ENCODE measurements around the gene ACSF3. TPM values are rescaled to one million over a fixed set of nuclear protein-coding genes. Genes with fewer than 3 reads are reported as not detected.
"Not testable (repeated sequence)": the region's sequence is repeated elsewhere in the genome, so short reads cannot be mapped to it uniquely, and the experiment has no call there.

ACSF3 gene
- total RNA-seq, 1 donor from 2014 or later: 39.8 TPM

DNA sequence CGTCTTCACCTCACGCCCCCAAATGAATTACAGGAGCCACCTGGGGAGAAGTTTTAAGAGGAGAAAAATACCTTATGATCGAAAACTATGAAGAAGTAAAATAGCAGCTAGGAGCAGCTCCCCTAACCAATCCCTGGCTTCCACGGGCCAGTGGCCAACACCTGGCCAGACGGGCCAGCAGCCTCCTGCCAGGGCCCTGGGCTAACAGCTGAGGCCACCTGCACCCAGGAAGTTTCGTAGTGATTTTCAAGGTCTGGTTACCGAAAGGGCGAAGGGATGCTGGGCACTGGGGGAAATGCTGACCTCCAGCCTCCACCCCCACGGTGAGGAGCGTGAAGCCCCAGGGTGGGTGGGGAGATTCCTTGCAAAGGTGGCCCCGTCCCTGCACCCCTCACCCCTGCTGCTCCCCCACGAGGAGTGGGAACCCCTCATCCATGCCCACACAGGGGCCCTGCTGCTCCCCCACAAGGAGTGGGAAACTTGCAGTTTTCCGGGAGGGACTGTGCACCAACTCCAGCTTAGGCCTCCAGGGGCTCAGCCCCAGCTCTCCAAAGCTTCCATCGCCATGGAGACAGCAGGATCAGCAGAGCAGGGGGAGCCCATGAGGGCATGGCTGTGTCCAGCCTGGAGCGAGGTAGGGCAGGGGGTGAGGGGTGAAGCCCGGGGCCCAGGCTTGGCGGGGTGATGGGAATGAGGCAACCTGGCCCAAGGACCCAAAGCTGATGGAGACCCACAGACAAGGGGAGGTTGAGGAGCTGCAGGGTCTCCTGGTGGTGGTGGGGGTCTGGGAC, 31.9 kb upstream of the ACSF3 start:
- Mint-ChIP-seq H3K9me3 (no peaks in the 10 kb centered on the region), H3K36me3 (ENCODE audit: low read depth) (no peaks in the 10 kb centered on the region), H3K27ac (no peak overlapping the region), H3K4me3 (ENCODE audit: low read depth) (no peak overlapping the region), H3K4me1 (ENCODE audit: low read depth) (no peaks in the 10 kb centered on the region), H3K27me3 (ENCODE audit: low read depth) (no peaks in the 10 kb centered on the region)
- no peak for DNase-seq (ENCODE audit: low spot score)
- intact Hi-C loops (cut with micrococcal nuclease): no loop called here

- no peaks in the 10 kb centered on the region for H3K27me3 Mint-ChIP-seq (ENCODE audit: low read depth)
- H3K4me1 Mint-ChIP-seq (ENCODE audit: low read depth): no peaks in the 10 kb centered on the region
- H3K27ac Mint-ChIP-seq: no peak overlapping the region
- no peak for DNase-seq (ENCODE audit: low spot score)
- intact Hi-C loops (cut with micrococcal nuclease): no loop called here
- no peaks in the 10 kb centered on the region for H3K9me3 Mint-ChIP-seq
- H3K4me3 Mint-ChIP-seq (ENCODE audit: low read depth): no peak overlapping the region
- no peaks in the 10 kb centered on the region for H3K36me3 Mint-ChIP-seq (ENCODE audit: low read depth)
Measured at GRCh38 chr16:89062389-89063345, 31.0 kb upstream of the ACSF3 start.

DNA sequence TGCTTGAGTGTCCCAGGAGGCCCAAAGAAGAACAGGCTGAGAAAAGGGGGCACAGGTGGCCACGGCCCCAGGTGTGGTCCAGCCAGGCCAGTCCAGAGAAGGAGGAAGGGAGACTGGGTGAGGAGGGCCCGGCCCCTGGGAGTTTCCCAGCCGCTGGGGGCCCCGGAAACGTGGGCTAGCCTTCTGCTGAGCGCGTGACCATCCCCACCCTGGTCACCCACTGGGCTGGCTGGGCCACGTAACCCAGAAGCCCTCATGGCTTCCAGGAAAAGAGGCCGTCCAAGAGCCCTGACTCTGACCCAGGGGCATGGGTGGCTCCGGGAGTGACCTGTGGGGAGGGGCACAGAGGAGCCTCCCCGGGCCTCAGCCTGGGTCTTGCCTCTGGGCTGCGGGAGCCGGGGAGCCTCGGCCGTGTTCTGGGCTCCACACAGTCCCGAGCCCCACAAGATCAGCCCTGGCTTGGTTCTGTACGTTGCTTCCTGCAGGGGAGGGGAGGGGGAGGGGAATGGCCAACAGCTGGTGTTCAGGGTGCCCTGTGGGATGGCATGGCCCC, 29.8 kb upstream of the ACSF3 start:
- H3K9me3 Mint-ChIP-seq: no peaks in the 10 kb centered on the region
- no peak for DNase-seq (ENCODE audit: low spot score)
- no peaks in the 10 kb centered on the region for H3K36me3 Mint-ChIP-seq (ENCODE audit: low read depth)
- no peaks in the 10 kb centered on the region for H3K27me3 Mint-ChIP-seq (ENCODE audit: low read depth)
- H3K4me3 Mint-ChIP-seq (ENCODE audit: low read depth): no peak overlapping the region
- H3K27ac Mint-ChIP-seq: no peak overlapping the region
- H3K4me1 Mint-ChIP-seq (ENCODE audit: low read depth): no peaks in the 10 kb centered on the region
- intact Hi-C loops (cut with micrococcal nuclease): no loop called here

DNA sequence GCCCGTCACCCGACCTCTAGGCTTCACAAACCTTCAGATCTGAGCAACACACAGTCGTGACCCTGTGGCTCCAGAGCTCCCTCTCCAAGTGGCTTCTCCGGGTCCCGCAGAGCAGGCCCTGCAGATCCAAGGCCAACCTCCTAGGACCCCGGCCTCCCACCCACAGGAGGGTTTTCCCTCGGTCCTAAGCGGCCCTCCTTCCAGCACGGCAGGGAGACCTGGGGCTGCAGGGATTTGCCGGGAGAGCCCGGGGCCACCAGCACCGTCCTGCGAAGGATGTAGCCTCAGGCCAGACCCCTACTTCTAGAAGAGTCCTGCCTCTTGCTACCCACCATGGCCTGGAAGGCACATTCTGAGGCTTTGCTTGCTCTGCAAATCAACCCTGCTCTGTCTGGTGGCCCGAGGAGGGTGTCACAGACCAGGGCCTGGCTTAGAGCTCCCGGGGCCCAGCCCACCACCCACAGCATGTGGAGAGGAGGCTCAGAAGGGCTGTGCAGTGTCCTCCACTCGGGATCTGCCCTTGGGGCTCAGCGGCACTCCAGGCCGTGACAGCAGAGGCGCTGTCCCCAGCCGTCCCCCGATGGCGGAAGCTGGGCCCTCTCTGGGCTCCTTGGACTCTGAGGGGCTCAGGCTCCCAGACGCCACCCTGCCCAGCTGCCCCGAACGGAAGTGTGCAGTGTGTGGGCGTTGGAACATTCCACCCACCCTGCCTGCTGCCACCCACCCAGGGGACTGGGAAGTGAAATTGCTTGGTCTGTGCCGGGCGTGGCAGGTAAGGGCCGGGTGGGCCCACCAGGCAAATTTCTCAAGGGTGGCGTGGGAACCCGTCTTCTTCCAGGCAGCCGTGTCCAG, 28.8 kb upstream of the ACSF3 start:
- no peak overlapping the region for H3K27ac Mint-ChIP-seq
- H3K4me1 Mint-ChIP-seq (ENCODE audit: low read depth): no peaks in the 10 kb centered on the region
- H3K27me3 Mint-ChIP-seq (ENCODE audit: low read depth): no peaks in the 10 kb centered on the region
- DNase-seq (ENCODE audit: low spot score): no peak
- intact Hi-C loops (cut with micrococcal nuclease): no loop called here
- no peak overlapping the region for H3K4me3 Mint-ChIP-seq (ENCODE audit: low read depth)
- no peaks in the 10 kb centered on the region for H3K36me3 Mint-ChIP-seq (ENCODE audit: low read depth)
- H3K9me3 Mint-ChIP-seq: no peaks in the 10 kb centered on the region

DNA sequence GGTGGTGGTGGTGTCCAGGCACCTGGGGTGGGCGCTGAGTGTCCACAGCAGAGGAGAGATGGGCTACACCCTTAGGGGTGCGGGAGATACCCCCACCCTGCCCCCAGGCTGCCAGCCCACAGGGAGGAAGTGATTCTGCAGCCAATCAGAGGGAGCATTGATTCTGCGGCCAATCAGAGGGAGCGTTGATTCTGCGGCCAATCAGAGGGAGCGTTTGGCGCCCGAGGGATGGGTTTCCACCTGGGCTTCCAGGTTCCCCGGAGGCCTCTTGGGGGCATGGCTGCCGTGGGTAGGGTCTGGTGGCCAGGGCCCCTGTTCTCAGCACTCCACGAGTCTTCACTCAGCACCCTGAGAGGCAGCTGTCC, 28.2 kb upstream of the ACSF3 start:
- no peak for DNase-seq (ENCODE audit: low spot score)
- Mint-ChIP-seq H3K27me3 (ENCODE audit: low read depth) (no peaks in the 10 kb centered on the region), H3K4me3 (ENCODE audit: low read depth) (no peak overlapping the region), H3K36me3 (ENCODE audit: low read depth) (no peaks in the 10 kb centered on the region), H3K9me3 (no peaks in the 10 kb centered on the region), H3K4me1 (ENCODE audit: low read depth) (no peaks in the 10 kb centered on the region), H3K27ac (no peak overlapping the region)
- intact Hi-C loops (cut with micrococcal nuclease): no loop called here

- no peak for DNase-seq (ENCODE audit: low spot score)
- no peaks in the 10 kb centered on the region for H3K9me3 Mint-ChIP-seq
- H3K36me3 Mint-ChIP-seq (ENCODE audit: low read depth): no peaks in the 10 kb centered on the region
- no peak overlapping the region for H3K27ac Mint-ChIP-seq
- H3K4me3 Mint-ChIP-seq (ENCODE audit: low read depth): no peak overlapping the region
- intact Hi-C loops (cut with micrococcal nuclease): no loop called here
- no peaks in the 10 kb centered on the region for H3K4me1 Mint-ChIP-seq (ENCODE audit: low read depth)
- H3K27me3 Mint-ChIP-seq (ENCODE audit: low read depth): no peaks in the 10 kb centered on the region
Measured at GRCh38 chr16:89066721-89067120, 26.9 kb upstream of the ACSF3 start.

DNA sequence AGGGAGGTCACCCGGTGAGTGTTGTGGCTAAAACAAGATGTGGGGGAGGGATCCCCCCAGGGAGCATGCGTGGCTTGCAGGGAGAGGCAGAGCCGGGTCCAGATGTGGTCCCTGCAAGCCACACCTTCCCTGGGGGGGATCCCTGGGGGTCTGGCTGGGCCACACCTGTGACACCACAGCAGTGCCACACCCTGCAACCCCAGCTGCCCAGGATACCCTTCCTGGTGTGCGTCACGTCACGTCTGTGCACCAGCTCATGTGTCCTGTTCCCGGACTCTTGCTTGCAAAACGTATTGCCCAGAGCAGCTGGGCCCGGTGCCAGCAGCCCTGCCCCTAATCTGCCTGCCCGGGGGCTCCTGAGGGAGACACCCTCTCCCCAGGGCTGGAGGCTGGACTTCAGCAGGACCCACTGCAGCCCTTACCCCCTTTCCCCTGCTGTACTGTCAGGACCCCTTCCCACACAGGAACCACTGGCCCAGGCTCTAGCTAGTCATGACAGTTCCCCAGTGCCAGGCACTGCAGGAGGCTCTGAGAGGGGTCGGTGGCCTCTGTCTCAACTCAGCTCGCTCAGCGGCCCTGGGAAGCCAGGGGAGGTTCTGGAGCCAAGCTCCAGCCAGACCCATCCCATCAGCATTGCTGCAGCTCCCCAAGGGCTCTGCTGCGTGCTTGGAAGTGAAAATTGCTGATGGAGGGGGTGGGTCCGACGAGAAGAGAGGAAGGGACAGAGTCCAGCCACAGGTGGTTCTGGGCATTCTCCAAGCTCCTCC, 25.8 kb upstream of the ACSF3 start:
- no peaks in the 10 kb centered on the region for H3K27me3 Mint-ChIP-seq (ENCODE audit: low read depth)
- no peak overlapping the region for H3K27ac Mint-ChIP-seq
- no peak for DNase-seq (ENCODE audit: low spot score)
- intact Hi-C loops (cut with micrococcal nuclease): no loop called here
- H3K4me1 Mint-ChIP-seq (ENCODE audit: low read depth): no peaks in the 10 kb centered on the region
- H3K4me3 Mint-ChIP-seq (ENCODE audit: low read depth): no peak overlapping the region
- no peaks in the 10 kb centered on the region for H3K36me3 Mint-ChIP-seq (ENCODE audit: low read depth)
- H3K9me3 Mint-ChIP-seq: no peaks in the 10 kb centered on the region

DNA sequence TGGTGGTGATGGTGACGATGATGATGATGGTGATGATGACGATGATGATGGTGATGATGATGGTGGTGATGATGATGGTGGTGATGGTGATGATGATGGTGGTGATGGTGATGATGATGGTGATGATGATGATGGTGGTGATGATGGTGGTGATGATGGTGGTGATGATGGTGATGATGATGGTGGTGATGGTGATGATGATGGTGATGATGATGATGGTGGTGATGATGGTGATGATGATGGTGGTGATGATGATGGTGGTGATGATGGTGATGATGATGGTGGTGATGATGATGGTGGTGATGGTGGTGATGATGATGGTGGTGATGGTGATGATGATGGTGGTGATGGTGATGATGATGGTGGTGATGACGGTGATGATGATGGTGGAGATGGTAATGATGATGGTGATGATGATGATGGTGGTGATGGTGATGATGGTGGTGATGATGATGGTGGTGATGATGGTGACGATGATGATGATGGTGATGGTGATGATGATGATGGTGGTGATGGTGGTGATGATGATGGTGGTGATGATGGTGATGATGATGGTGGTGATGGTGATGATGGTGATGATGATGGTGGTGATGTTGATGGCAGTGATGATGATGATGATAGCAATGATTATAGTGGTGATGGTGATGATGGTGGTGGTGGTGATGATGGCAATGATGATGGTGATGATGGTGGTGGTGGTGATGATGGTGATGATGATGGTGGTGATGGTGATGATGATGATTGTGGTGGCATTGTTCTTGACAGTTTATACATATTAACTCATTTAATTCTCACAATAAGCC, 24.6 kb upstream of the ACSF3 start:
- H3K27me3 Mint-ChIP-seq (ENCODE audit: low read depth); H3K9me3 Mint-ChIP-seq; intact Hi-C loops (cut with micrococcal nuclease); H3K4me1 Mint-ChIP-seq (ENCODE audit: low read depth); H3K27ac Mint-ChIP-seq; H3K36me3 Mint-ChIP-seq (ENCODE audit: low read depth); H3K4me3 Mint-ChIP-seq (ENCODE audit: low read depth); DNase-seq (ENCODE audit: low spot score): not testable (repeated sequence)

- H3K27me3 Mint-ChIP-seq (ENCODE audit: low read depth): no peaks in the 10 kb centered on the region
- intact Hi-C loops (cut with micrococcal nuclease): no loop called here
- H3K4me3 Mint-ChIP-seq (ENCODE audit: low read depth): no peak overlapping the region
- no peaks in the 10 kb centered on the region for H3K4me1 Mint-ChIP-seq (ENCODE audit: low read depth)
- no peak for DNase-seq (ENCODE audit: low spot score)
- no peaks in the 10 kb centered on the region for H3K36me3 Mint-ChIP-seq (ENCODE audit: low read depth)
- H3K9me3 Mint-ChIP-seq: no peaks in the 10 kb centered on the region
- H3K27ac Mint-ChIP-seq: no peak overlapping the region
Measured at GRCh38 chr16:89069920-89070319, 23.7 kb upstream of the ACSF3 start.

GRCh38 chr16:89070590-89070989, 23.1 kb upstream of the ACSF3 start:
- intact Hi-C loops (cut with micrococcal nuclease): no loop called here
- Mint-ChIP-seq H3K4me3 (ENCODE audit: low read depth) (no peak overlapping the region), H3K9me3 (peaks cover 2% of the 10 kb centered on the region), H3K4me1 (ENCODE audit: low read depth) (no peaks in the 10 kb centered on the region), H3K36me3 (ENCODE audit: low read depth) (no peaks in the 10 kb centered on the region), H3K27me3 (ENCODE audit: low read depth) (no peaks in the 10 kb centered on the region), H3K27ac (no peak overlapping the region)
- DNase-seq (ENCODE audit: low spot score): no peak

GRCh38 chr16:89071686-89072547, 21.7 kb upstream of the ACSF3 start:
- Mint-ChIP-seq H3K4me1 (ENCODE audit: low read depth) (no peaks in the 10 kb centered on the region), H3K27me3 (ENCODE audit: low read depth) (no peaks in the 10 kb centered on the region), H3K9me3 (peaks cover 13% of the 10 kb centered on the region), H3K36me3 (ENCODE audit: low read depth) (no peaks in the 10 kb centered on the region), H3K27ac (no peak overlapping the region), H3K4me3 (ENCODE audit: low read depth) (no peak overlapping the region)
- DNase-seq (ENCODE audit: low spot score): no peak
- intact Hi-C loops (cut with micrococcal nuclease): no loop called here

Measured in activated T-helper 2 cell treated with anti-CD3 and anti-CD28 coated beads, Interferon-gamma antibody, Interleukin-2, Interleukin-4, amounts not matched to agents 10 μg/mL and 5 μg/mL and 100 μg/mL, durations not matched to agents 14 hours and 24 hours and 36 hours (primary cell).